ENCODE results near the gene SLC11A2. TPM values are rescaled to one million over a fixed set of nuclear protein-coding genes. Genes with fewer than 3 reads are reported as not detected.

Gene SLC11A2
- total and polyA plus RNA-seq, 2 of the 13 experiments (the other 11 are each of a cell fraction or from before 2014, with no cell fraction given): 71.7 to 77.0 TPM

DNA sequence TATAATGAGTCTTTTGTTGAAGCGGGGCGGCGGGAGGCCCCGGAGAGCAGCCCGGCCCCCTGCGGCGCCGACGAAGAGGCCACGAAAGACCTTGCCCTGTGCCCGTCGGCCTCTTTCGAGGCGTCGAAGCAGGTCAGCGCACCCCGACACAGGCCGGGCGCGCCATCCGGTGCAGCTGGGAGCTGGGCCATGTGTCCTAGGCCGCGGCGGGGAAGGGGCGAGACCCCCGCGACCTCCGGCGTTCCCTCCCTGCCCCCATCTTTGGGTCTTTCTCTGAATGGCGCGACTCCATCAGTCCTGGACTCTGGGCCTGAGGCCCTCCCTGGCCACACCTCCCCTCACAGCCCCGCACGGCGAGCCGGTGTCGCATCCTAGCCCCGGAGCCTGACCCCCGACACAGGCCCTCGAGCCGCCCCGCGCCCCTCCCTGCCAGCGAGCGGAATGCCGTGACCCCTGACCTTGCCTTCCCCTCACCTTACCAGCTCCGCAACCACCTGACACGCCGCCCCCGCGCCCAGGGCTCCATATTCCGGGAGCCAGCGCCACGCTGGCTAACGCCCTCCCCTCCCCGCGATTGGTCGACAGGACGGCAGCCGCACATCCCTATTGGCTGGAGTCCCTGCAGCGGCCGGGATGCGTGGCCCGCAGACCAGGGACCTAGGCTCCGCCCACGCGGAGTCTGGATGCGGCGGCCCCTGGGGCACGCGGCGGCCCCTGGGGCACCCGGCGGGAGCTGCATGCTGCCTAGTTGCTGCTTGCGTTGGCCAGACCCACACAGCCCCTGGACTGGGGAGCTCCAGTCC lies at the start of gene SLC11A2 (continued):
- TF ChIP-seq ZBTB44 (CRISPR knock-in tag; IDR thresholded peaks at IDR 0.05) (0 out of 2 replicates have a peak, but pooled peaks have one; percentile 6), ETV6 (CRISPR knock-in tag; conservative IDR thresholded peaks at IDR 0.05) (0 out of 2 replicates have a peak, but pooled peaks have one; percentile 22), IRF2 (CRISPR knock-in tag; IDR thresholded peaks at IDR 0.05) (no peak), ZBTB10 (CRISPR knock-in tag; IDR thresholded peaks at IDR 0.05; ENCODE audit: borderline replicate concordance) (peak; percentile 74; the same call in 1 of the 2 replicates), PLRG1 (conservative IDR thresholded peaks at IDR 0.05) (no peak), ZNF451 (CRISPR knock-in tag; IDR thresholded peaks at IDR 0.05) (peak; percentile 45; the same call in 1 of the 2 replicates), ZNF839 (CRISPR knock-in tag; IDR thresholded peaks at IDR 0.05; ENCODE audit: borderline replicate concordance) (peak; percentile 80; the same call in 1 of the 2 replicates), KAT8 (CRISPR knock-in tag; IDR thresholded peaks at IDR 0.05) (peak; percentile 60; the same call in 1 of the 2 replicates), ZNF556 (CRISPR knock-in tag; IDR thresholded peaks at IDR 0.05; ENCODE audit: borderline replicate concordance) (no peak), KLF12 (CRISPR knock-in tag; IDR thresholded peaks at IDR 0.05; ENCODE audit: borderline replicate concordance) (peak; percentile 58; the same call in 1 of the 2 replicates), CEBPG (CRISPR knock-in tag; IDR thresholded peaks at IDR 0.05) (no peak), ONECUT2 (CRISPR knock-in tag; IDR thresholded peaks at IDR 0.05) (no peak), ZSCAN21 (CRISPR knock-in tag; IDR thresholded peaks at IDR 0.05; ENCODE audit: borderline replicate concordance) (peak; percentile 96), SP2 (CRISPR knock-in tag; IDR thresholded peaks at IDR 0.05) (peak; percentile 91), SIX1 (CRISPR knock-in tag; IDR thresholded peaks at IDR 0.05; ENCODE audit: borderline replicate concordance) (no peak), HOXA9 (CRISPR knock-in tag; IDR thresholded peaks at IDR 0.05; ENCODE audit: borderline replicate concordance) (peak; percentile 36; the same call in 1 of the 2 replicates), TBL1XR1 (IDR thresholded peaks at IDR 0.05; ENCODE audit: borderline replicate concordance, low read length, partially characterized antibody) (peak; percentile 40), ZNF605 (CRISPR knock-in tag; IDR thresholded peaks at IDR 0.05) (peak; percentile 95), ELF4 (CRISPR knock-in tag; IDR thresholded peaks at IDR 0.05; ENCODE audit: borderline replicate concordance) (no peak), ZNF589 (CRISPR knock-in tag; conservative IDR thresholded peaks at IDR 0.05) (peak; percentile 74)
- TF ChIP-seq, protein P1, sequence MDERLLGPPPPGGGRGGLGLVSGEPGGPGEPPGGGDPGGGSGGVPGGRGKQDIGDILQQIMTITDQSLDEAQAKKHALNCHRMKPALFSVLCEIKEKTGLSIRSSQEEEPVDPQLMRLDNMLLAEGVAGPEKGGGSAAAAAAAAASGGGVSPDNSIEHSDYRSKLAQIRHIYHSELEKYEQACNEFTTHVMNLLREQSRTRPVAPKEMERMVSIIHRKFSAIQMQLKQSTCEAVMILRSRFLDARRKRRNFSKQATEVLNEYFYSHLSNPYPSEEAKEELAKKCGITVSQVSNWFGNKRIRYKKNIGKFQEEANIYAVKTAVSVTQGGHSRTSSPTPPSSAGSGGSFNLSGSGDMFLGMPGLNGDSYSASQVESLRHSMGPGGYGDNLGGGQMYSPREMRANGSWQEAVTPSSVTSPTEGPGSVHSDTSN (CRISPR knock-in tag; IDR thresholded peaks at IDR 0.05): no peak
- TF ChIP-seq, protein P2, sequence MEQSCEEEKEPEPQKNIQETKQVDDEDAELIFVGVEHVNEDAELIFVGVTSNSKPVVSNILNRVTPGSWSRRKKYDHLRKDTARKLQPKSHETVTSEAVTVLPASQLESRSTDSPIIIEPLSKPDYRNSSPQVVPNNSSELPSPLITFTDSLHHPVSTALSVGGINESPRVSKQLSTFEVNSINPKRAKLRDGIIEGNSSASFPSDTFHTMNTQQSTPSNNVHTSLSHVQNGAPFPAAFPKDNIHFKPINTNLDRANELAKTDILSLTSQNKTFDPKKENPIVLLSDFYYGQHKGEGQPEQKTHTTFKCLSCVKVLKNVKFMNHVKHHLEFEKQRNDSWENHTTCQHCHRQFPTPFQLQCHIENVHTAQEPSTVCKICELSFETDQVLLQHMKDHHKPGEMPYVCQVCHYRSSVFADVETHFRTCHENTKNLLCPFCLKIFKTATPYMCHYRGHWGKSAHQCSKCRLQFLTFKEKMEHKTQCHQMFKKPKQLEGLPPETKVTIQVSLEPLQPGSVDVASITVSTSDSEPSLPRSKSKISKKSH (CRISPR knock-in tag; IDR thresholded peaks at IDR 0.05; ENCODE audit: borderline replicate concordance): peak; percentile 55; the same call in 1 of the 2 replicates

Measured in HepG2 (cell line).